ENCODE results near the gene NOC3L. TPM values are rescaled to one million over a fixed set of nuclear protein-coding genes. Genes with fewer than 3 reads are reported as not detected.
"Not testable (repeated sequence)": the region's sequence is repeated elsewhere in the genome, so short reads cannot be mapped to it uniquely, and the experiment has no call there.

The NOC3L gene
- total RNA-seq, 2 experiments from 2014 or later, result 23.1 to 26.5 TPM

DNA sequence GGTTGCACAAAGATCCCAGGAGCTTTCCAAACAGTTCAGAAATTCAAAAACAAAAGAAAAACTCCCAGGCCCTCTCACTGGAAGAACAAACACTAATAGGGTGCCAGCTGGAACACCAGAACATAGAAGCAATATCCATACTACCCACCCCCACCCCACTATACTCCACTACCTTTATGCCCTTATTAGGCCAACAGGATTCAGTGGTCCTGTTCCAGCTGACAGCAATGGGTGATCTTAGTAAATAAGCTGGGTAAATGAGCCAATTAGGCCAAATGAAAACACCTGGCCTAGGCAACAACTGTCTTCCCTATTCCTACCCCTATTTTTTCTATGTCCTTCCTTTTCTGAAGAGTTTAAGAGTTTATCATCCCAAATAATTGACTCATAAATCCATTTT is 11.7 kb downstream of the NOC3L start:
- Mint-ChIP-seq H3K36me3 (ENCODE audit: low read depth) (peaks cover 36% of the 10 kb centered on the region), H3K4me1 (no peaks in the 10 kb centered on the region), H3K9me3 (no peaks in the 10 kb centered on the region), H3K4me3 (no peak overlapping the region), H3K27ac (no peak overlapping the region), H3K27me3 (no peaks in the 10 kb centered on the region)
- ChIA-PET CTCF (interaction anchor here (0.5 to 1.6 kb wide), 6 partner anchors 9 to 981 kb away, joined by 3 to 6 read pairs (median 4); no protein-coding TSS in a partner anchor), POLR2A (no interaction called here)
- no peak for DNase-seq

GRCh38 chr10:94350500-94350899 is 12.2 kb downstream of the NOC3L start:
- peaks cover 36% of the 10 kb centered on the region for H3K36me3 Mint-ChIP-seq (ENCODE audit: low read depth)
- H3K27me3 Mint-ChIP-seq, H3K4me1 Mint-ChIP-seq, DNase-seq, POLR2A ChIA-PET, H3K4me3 Mint-ChIP-seq, H3K9me3 Mint-ChIP-seq, H3K27ac Mint-ChIP-seq: not testable (repeated sequence)
- CTCF ChIA-PET, result interaction anchor here (0.5 to 1.6 kb wide), 5 partner anchors 9 to 980 kb away, joined by 3 to 6 read pairs (median 4); no protein-coding TSS in a partner anchor

DNA sequence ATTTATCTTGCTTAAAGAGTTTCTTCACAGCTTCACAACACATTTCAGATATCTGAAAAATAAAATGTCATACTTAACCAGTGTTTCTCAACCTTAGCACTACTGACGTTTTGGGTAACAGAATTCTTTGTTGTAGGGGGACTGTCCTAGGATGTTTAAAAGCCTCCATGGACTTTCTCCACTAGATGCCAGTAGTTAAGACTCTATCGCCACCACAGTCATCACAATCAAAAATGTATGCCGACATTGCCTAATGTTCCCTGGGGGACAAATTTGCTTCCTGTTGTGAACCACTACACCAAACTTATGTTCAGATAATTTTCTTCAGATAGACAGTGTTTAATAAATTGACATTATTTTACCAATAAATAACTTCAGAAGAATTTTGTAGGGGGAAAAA is 13.4 kb downstream of the NOC3L start:
- CTCF ChIA-PET, result no interaction called here
- H3K9me3 Mint-ChIP-seq, result no peaks in the 10 kb centered on the region
- DNase-seq, result no peak
- H3K27ac Mint-ChIP-seq, result no peak overlapping the region
- H3K4me3 Mint-ChIP-seq, result no peak overlapping the region
- H3K27me3 Mint-ChIP-seq, result no peaks in the 10 kb centered on the region
- POLR2A ChIA-PET, result no interaction called here
- peaks cover 37% of the 10 kb centered on the region for H3K36me3 Mint-ChIP-seq (ENCODE audit: low read depth)
- no peaks in the 10 kb centered on the region for H3K4me1 Mint-ChIP-seq

DNA sequence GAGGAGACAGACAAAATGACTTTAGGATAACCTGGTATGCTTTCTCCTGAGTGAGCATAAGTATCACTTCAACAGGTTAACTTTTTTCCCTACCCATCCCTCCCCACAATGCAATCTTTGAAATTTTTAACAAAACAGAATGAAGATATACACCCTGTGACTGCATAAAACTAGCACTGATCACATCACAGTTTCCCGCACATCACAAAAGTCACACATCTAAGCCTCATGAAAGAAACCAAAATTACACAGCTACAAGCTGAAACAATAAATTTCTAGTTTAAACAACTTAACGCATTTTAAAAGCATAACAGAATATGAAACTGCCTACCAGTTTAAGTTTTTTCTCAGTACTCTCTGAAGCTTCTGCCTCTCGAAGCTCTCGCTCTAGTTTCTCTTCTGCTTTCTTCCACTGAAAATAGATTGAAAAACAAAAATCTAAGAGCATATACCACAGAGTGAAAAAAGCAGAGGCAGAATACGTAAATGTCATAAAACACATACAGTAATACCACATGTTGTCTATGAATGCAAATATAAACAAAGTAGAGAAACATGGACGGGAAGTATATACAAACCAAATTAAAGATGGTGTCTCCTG is 18.1 kb downstream of the NOC3L start:
- no peaks in the 10 kb centered on the region for H3K4me1 Mint-ChIP-seq
- H3K4me3 Mint-ChIP-seq, result no peak overlapping the region
- POLR2A ChIA-PET, result no interaction called here
- H3K36me3 Mint-ChIP-seq (ENCODE audit: low read depth), result peaks cover 37% of the 10 kb centered on the region
- no peak overlapping the region for H3K27ac Mint-ChIP-seq
- H3K9me3 Mint-ChIP-seq, result no peaks in the 10 kb centered on the region
- no peaks in the 10 kb centered on the region for H3K27me3 Mint-ChIP-seq
- CTCF ChIA-PET, result interaction anchor here (0.9 kb wide), 1 partner anchor 14 kb away, joined by 3 read pairs; no protein-coding TSS in a partner anchor
- DNase-seq, result no peak

GRCh38 chr10:94343151-94343550 is 19.6 kb downstream of the NOC3L start:
- Mint-ChIP-seq H3K27ac (no peak overlapping the region), H3K4me1 (no peaks in the 10 kb centered on the region), H3K4me3 (no peak overlapping the region), H3K36me3 (ENCODE audit: low read depth) (peaks cover 44% of the 10 kb centered on the region), H3K9me3 (no peaks in the 10 kb centered on the region), H3K27me3 (no peaks in the 10 kb centered on the region)
- ChIA-PET CTCF (interaction anchor here (1.2 kb wide), 1 partner anchor 11 kb away, joined by 4 read pairs; no protein-coding TSS in a partner anchor), POLR2A (no interaction called here)
- DNase-seq, result no peak

DNA sequence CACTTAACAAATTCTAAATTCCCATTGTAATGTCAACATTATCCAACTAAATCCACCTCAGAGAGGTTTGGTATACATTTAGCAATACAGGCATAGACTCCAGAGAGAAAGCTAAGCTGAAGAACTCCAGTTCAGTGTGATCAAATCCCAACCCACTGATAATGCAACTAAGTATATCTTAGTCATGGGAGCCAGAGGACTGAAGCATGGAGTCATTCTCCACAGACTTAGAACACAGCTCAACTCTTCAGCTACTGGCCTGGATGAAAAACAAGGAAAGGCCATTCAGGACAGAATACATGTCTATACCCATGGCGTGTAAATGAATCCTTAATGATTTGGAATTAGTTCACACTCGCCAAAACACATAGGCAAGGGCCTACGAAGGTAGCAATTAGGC is 27.9 kb downstream of the NOC3L start:
- POLR2A ChIA-PET, result no interaction called here
- DNase-seq, result no peak
- Mint-ChIP-seq H3K27me3 (no peaks in the 10 kb centered on the region), H3K4me1 (no peaks in the 10 kb centered on the region), H3K27ac (no peak overlapping the region), H3K9me3 (no peaks in the 10 kb centered on the region), H3K36me3 (ENCODE audit: low read depth) (peaks cover 61% of the 10 kb centered on the region), H3K4me3 (no peak overlapping the region)
- CTCF ChIA-PET, result no interaction called here

DNA sequence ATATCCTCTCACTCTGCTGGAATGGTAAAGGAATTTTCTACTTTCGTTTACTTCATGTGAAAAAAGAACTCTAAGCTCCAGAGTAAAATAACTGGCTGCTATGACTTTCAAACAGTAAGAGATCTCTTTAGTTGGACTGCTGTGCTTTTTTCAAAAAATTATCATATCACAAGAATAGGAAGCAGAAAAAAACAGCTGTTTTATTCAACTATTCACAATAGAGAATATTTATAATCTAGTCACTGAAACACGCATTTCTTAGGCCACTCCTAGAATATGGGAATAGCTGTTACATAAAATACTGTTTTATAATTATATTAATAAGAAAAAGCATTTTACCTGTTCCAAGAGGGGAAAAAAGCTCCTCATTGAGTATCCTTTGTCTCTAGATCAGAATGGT is 29.7 kb downstream of the NOC3L start:
- POLR2A ChIA-PET, result no interaction called here
- peaks cover 52% of the 10 kb centered on the region for H3K36me3 Mint-ChIP-seq (ENCODE audit: low read depth)
- H3K4me1 Mint-ChIP-seq, result no peaks in the 10 kb centered on the region
- H3K27ac Mint-ChIP-seq, result no peak overlapping the region
- no peak overlapping the region for H3K4me3 Mint-ChIP-seq
- CTCF ChIA-PET, result interaction anchor here (0.6 to 1.2 kb wide), 2 partner anchors 13 to 964 kb away, joined by 4 read pairs; no protein-coding TSS in a partner anchor
- H3K27me3 Mint-ChIP-seq, result no peaks in the 10 kb centered on the region
- no peak for DNase-seq
- H3K9me3 Mint-ChIP-seq, result no peaks in the 10 kb centered on the region

DNA sequence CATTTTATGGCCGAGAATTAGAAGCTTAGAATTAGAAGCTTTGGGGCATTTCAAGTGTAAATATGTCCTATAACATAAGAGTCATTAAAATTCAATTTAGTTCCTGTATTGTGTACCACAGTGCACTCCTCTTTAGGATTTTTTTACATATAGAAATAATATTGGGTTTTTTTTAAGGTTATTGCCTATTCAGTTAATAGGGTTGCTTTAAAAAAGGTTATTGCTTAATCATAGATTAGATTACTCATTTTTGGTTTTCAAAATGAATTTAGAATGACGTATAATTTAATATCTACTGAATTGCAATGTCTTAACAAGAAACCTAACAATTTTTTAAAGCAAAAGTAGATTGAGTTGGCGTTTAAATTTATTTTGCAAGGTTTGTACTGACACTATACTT is 34.1 kb downstream of the NOC3L start:
- Mint-ChIP-seq H3K9me3 (no peaks in the 10 kb centered on the region), H3K4me1 (no peaks in the 10 kb centered on the region), H3K36me3 (ENCODE audit: low read depth) (peaks cover 29% of the 10 kb centered on the region), H3K4me3 (no peak overlapping the region), H3K27ac (no peak overlapping the region), H3K27me3 (no peaks in the 10 kb centered on the region)
- DNase-seq, result no peak
- POLR2A ChIA-PET, result interaction anchor here (0.5 kb wide), 1 partner anchor 12 kb away, joined by 3 read pairs; no protein-coding TSS in a partner anchor
- CTCF ChIA-PET, result no interaction called here

GRCh38 chr10:94327649-94328048 is 35.1 kb downstream of the NOC3L start:
- DNase-seq, result no peak
- Mint-ChIP-seq H3K4me1 (no peaks in the 10 kb centered on the region), H3K27me3 (no peaks in the 10 kb centered on the region), H3K4me3 (no peak overlapping the region), H3K36me3 (ENCODE audit: low read depth) (peaks cover 29% of the 10 kb centered on the region), H3K27ac (no peak overlapping the region), H3K9me3 (no peaks in the 10 kb centered on the region)
- ChIA-PET POLR2A (no interaction called here), CTCF (no interaction called here)

DNA sequence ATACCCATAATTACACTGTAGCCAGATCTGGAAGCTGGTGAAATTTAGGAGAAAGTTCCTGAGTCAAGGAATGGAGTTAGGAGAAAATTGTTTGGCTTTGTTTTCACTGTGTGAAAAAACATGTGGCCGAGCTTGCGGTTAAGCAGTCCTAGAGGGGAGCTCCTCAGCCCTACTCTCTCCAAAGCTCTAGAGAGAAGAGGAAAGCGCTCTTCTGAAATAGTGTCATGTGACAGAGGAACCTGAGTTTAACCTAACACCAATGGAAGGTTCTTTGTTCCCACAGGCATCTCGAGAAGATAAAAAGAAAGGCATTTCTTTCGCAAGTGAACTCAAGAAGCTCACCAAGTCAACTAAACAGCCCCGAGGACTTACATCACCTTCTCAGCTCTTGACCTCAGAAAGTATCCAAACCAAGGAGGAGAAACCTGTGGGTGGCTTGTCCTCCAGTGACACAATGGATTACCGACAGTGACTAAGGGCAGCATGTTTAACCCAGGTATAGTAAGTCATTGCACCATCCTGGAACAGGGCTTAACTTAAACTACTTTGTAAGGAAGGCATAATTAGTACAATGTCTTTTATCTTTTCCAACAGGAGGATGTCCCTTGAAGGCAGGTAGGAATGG is 38.0 kb downstream of the NOC3L start:
- no peak for DNase-seq
- Mint-ChIP-seq H3K9me3 (no peaks in the 10 kb centered on the region), H3K36me3 (ENCODE audit: low read depth) (peaks cover 14% of the 10 kb centered on the region), H3K4me3 (no peak overlapping the region), H3K27me3 (no peaks in the 10 kb centered on the region), H3K4me1 (no peaks in the 10 kb centered on the region), H3K27ac (peak overlapping the region; percentile 1)
- ChIA-PET POLR2A (no interaction called here), CTCF (no interaction called here)

- Mint-ChIP-seq H3K4me3 (no peak overlapping the region), H3K27me3 (no peaks in the 10 kb centered on the region), H3K27ac (no peak overlapping the region), H3K4me1 (peaks cover 2% of the 10 kb centered on the region), H3K9me3 (no peaks in the 10 kb centered on the region), H3K36me3 (ENCODE audit: low read depth) (peaks cover 5% of the 10 kb centered on the region)
- ChIA-PET POLR2A (no interaction called here), CTCF (interaction anchor here (0.6 to 2.8 kb wide), 9 partner anchors 10 to 404 kb away, joined by 3 to 12 read pairs (median 4); no protein-coding TSS in a partner anchor)
- peak; percentile 75 for DNase-seq
These were observed 42.3 kb downstream of the NOC3L start for GRCh38 chr10:94320285-94320914.

GRCh38 chr10:94316560-94316959 is 46.2 kb downstream of the NOC3L start:
- peaks cover 2% of the 10 kb centered on the region for H3K4me1 Mint-ChIP-seq
- H3K9me3 Mint-ChIP-seq, result no peaks in the 10 kb centered on the region
- DNase-seq, result no peak
- H3K27me3 Mint-ChIP-seq, result peaks cover 4% of the 10 kb centered on the region
- H3K27ac Mint-ChIP-seq, result no peak overlapping the region
- POLR2A ChIA-PET, result no interaction called here
- CTCF ChIA-PET, result no interaction called here
- H3K4me3 Mint-ChIP-seq, result no peak overlapping the region
- no peaks in the 10 kb centered on the region for H3K36me3 Mint-ChIP-seq (ENCODE audit: low read depth)

DNA sequence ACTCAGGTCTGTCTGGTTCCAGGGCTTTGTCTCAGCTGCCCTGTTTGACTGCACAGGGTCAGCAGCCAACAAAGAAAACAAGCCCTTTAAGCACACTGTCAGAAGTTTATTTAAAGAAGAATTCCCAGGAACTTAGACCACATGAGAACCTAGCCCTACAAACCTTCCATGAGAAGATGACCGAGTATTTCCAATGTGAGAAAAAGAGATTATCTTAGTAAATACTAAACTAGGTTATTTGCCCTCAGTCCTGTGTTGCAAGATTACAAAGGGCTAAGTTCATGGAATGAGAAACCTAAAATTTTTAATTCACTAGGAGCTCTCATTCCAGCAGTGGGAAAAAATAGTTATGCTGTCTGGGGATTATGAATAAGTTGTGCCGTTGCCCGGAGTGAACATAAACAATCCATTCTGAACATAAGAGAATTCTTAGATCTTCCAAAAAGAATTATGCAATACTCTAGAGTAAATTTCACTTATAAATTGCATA is 46.7 kb downstream of the NOC3L start:
- no peak for DNase-seq
- ChIA-PET POLR2A (no interaction called here), CTCF (no interaction called here)
- Mint-ChIP-seq H3K36me3 (ENCODE audit: low read depth) (no peaks in the 10 kb centered on the region), H3K4me3 (no peak overlapping the region), H3K27me3 (peaks cover 7% of the 10 kb centered on the region), H3K9me3 (no peaks in the 10 kb centered on the region), H3K4me1 (peaks cover 2% of the 10 kb centered on the region), H3K27ac (no peak overlapping the region)
